ENCODE measurements around the gene GALNT17. TPM values are rescaled to one million over a fixed set of nuclear protein-coding genes. Genes with fewer than 3 reads are reported as not detected.

GALNT17 gene
- total RNA-seq, 1 donor: not detected

DNA sequence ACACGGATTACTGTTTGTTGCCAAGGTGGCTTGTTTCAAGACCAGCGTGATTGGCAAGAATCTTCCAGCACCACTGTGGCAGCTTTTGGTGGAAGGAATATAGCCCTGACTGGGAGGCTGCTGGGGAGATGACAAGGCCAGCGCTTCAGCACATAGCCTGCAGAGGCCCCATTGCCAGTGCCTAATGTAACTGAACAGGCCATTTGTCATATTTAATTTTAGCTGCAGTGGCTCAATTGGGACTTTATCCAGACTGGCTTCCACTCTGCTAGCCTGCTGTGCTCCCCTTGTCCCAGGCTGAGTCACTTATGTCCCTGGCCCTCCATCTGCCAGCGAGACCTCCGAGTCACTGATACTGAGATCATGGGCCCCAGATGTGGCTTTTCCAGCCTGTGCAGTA is 483.1 kb downstream of the GALNT17 start:
- TF ChIP-seq, protein P1, sequence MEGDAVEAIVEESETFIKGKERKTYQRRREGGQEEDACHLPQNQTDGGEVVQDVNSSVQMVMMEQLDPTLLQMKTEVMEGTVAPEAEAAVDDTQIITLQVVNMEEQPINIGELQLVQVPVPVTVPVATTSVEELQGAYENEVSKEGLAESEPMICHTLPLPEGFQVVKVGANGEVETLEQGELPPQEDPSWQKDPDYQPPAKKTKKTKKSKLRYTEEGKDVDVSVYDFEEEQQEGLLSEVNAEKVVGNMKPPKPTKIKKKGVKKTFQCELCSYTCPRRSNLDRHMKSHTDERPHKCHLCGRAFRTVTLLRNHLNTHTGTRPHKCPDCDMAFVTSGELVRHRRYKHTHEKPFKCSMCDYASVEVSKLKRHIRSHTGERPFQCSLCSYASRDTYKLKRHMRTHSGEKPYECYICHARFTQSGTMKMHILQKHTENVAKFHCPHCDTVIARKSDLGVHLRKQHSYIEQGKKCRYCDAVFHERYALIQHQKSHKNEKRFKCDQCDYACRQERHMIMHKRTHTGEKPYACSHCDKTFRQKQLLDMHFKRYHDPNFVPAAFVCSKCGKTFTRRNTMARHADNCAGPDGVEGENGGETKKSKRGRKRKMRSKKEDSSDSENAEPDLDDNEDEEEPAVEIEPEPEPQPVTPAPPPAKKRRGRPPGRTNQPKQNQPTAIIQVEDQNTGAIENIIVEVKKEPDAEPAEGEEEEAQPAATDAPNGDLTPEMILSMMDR (IDR thresholded peaks at IDR 0.05; ENCODE audit: insufficient read depth, low read depth, low read length): no peak
- no peak for DNase-seq (ENCODE audit: low read depth)
- no peak overlapping the region for H3K4me3 ChIP-seq (ENCODE audit: low read depth, low read length)

DNA sequence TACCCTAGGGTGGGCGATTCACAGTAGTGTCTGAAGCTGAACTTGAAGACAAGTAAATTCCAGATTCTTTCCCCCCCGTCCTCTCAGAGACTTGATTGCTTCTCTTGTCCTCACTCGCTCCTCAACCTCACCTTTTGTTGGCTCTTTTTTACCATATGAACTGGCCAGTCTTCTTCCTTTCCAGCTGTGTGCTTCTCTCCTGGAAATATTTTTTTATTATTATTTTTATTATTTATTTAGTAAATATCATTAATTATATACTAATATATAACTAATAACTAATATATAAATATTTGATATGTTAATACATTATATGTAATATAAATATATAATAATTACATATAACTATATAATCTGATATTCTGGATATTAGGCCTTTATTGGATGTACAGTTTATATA is 484.3 kb downstream of the GALNT17 start:
- H3K4me3 ChIP-seq (ENCODE audit: low read depth, low read length): no peak overlapping the region
- TF ChIP-seq, protein P1 (IDR thresholded peaks at IDR 0.05; ENCODE audit: insufficient read depth, low read depth, low read length): no peak
- DNase-seq (ENCODE audit: low read depth): no peak

DNA sequence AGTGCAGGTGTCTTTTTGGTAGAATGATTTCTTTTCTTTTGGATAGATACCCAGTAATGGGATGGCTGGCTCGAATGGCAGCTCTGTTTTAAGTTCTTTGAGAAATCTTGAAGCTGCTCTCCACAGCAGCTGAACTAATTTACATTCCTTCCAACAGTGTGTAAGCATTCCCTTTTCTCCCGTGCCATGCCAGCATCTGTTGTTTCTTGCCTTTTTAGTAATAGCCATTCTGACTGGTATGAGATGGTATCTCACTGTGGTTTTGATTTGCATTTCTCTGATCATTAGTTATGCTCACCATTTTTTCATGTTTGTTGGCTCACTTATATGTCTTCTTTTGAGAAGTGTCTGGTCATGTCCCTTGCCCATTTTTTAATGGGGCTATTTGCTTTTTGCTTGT is 486.3 kb downstream of the GALNT17 start:
- H3K4me3 ChIP-seq (ENCODE audit: low read depth, low read length): no peak overlapping the region
- TF ChIP-seq, protein P1 (IDR thresholded peaks at IDR 0.05; ENCODE audit: insufficient read depth, low read depth, low read length): no peak
- DNase-seq (ENCODE audit: low read depth): no peak

DNA sequence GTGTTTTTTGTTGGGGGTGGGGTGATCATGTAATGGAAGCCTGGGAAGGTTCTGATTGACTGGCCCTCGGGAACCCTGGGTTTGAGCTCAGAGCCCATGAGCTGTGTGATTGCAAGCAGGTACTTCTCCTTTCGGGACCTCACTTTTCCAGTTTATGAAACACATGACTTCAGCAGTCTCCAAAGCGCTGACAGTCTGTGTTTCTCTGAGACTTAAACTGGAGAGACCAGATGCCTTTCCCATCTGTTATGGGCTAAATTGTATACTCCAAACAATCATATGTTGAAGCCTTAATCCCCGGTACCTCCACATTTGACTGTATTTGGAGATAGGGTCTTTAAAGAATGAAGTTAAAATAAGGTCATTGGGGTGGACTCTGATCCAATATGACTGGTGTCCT is 493.6 kb downstream of the GALNT17 start:
- DNase-seq (ENCODE audit: low read depth): no peak
- no peak overlapping the region for H3K4me3 ChIP-seq (ENCODE audit: low read depth, low read length)
- TF ChIP-seq, protein P1 (IDR thresholded peaks at IDR 0.05; ENCODE audit: insufficient read depth, low read depth, low read length): no peak

DNA sequence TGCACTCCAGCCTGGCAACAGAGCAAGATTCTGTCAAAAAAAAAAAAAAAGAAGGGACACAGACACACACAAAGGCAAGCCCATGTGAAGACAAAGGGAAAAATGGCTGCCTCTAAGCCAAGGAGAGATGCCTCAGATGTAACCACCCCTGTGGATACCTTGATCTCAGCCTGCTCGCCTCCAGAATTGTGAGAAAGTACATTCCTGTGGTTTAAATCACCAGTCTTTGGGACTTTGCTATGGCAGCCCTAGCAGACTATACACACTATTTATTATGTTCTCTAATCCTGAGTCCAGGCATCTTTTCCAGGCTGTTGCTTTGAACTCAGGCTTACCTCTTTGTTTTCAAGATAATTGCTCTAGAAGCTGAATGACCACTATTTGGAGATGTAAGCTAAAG is 494.3 kb downstream of the GALNT17 start:
- TF ChIP-seq, protein P1 (IDR thresholded peaks at IDR 0.05; ENCODE audit: insufficient read depth, low read depth, low read length): no peak
- H3K4me3 ChIP-seq (ENCODE audit: low read depth, low read length): no peak overlapping the region
- peak; percentile 31 for DNase-seq (ENCODE audit: low read depth)

DNA sequence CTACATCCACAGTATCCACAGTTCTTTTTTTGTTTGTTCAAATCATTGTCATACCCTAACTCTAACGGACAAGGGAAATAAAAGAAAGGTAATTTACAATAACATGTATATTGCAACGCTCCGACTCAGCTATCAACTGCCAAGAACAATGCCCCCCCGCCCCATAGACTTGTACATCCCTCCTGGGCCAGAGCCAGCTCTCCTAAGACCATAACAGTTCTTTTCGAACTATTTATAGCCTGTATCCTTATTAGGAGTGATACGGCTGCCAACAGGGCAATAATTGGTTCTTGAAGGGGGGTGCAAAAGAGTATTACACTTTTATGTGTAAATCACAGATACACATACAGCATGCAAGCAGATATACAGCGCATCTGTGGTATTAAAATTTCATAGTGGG is 495.7 kb downstream of the GALNT17 start:
- H3K4me3 ChIP-seq (ENCODE audit: low read depth, low read length): no peak overlapping the region
- TF ChIP-seq, protein P1 (IDR thresholded peaks at IDR 0.05; ENCODE audit: insufficient read depth, low read depth, low read length): no peak

DNA sequence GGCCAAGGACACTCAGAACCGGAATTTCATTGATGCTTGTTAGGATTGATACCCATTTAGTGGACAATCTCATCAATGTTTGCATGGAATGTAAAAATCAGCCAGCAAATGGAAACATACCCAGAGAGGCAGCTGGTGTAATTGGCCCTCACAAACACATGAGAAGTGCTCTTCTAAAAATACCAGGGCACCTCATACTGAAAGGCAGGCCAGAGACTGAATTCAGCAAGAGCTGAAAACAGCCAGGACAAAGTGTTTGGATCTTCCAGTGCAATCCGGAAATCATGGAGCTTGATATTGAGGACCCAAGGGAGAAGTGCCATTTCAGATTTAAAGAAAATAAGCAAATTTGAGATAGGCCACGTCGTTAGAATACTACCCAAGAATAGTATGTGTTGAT is 498.6 kb downstream of the GALNT17 start:
- TF ChIP-seq, protein P1 (IDR thresholded peaks at IDR 0.05; ENCODE audit: insufficient read depth, low read depth, low read length): no peak
- no peak for DNase-seq (ENCODE audit: low read depth)
- no peak overlapping the region for H3K4me3 ChIP-seq (ENCODE audit: low read depth, low read length)

More for the DNA sequence above, 495.7 kb downstream of the GALNT17 start:
- no peak for DNase-seq (ENCODE audit: low read depth)

Measured in fibroblast of villous mesenchyme (primary cell).